ENCODE data around the gene ZBTB16. TPM values are rescaled to one million over a fixed set of nuclear protein-coding genes. Genes with fewer than 3 reads are reported as not detected.

ZBTB16 gene
- total and polyA plus RNA-seq, 2 of the 4 experiments (the other 2 are of a cell fraction): not detected

DNA sequence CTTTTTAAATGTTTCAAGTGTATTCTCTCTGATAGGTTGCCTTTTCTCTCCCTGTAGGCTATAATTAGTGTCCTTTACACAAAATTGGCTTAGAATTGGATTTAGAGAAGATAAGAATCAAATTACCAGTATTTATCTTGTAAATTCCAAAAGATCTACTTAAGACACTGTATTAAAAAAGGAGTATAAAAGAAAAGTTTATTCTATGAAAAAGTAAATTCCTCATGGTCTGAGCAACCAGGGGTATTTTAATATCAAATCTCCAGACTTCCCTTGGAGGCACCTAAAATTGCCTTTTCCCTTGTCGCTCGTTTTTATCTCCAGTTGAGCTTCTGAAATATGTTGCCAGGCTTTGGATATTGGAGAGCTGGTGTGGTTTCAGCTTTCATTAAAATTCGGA is 36.4 kb downstream of the ZBTB16 start:
- Histone ChIP-seq H4K5ac (ENCODE audit: low read depth, low read length) (no peak overlapping the region), H2BK20ac (ENCODE audit: low read depth, low read length) (no peak overlapping the region), H2AK5ac (ENCODE audit: low read depth, low read length) (no peak overlapping the region), H3K18ac (ENCODE audit: low read depth, low read length) (no peak overlapping the region), H3K4me2 (ENCODE audit: low read depth, low read length) (no peak overlapping the region), H3K27ac (ENCODE audit: insufficient read depth, low read length) (no peak overlapping the region), H2AFZ (replicated peaks; ENCODE audit: low read length, poor library complexity) (no peak overlapping the region), H2BK15ac (ENCODE audit: low read depth, low read length) (no peak overlapping the region), H2BK120ac (ENCODE audit: low read depth, low read length) (no peak overlapping the region), H3K4me1 (ENCODE audit: control insufficient read depth, insufficient read depth, low read length) (no peaks in the 10 kb centered on the region), H3K36me3 (ENCODE audit: control insufficient read depth, insufficient read depth, low read length) (no peaks in the 10 kb centered on the region), H3K56ac (ENCODE audit: extremely low read depth, insufficient read depth, low read length) (no peak overlapping the region), H3K79me1 (ENCODE audit: low read depth in 1 of 2, low read length in 2 of 2) (no peaks in the 10 kb centered on the region), H3K27me3 (ENCODE audit: control insufficient read depth, insufficient read depth, low read length) (peaks cover 6% of the 10 kb centered on the region; the same call in 1 of the 2 replicates), H2BK5ac (ENCODE audit: low read depth, low read length, poor library complexity, severe bottlenecking) (no peak overlapping the region), H2AK9ac (replicated peaks; ENCODE audit: low read depth, low read length, poor library complexity) (no peak overlapping the region), H3K9me1 (ENCODE audit: insufficient read depth, low read length) (no peaks in the 10 kb centered on the region), H3K4ac (ENCODE audit: low read depth, low read length) (no peak overlapping the region), H3K23ac (ENCODE audit: low read depth, low read length) (no peak overlapping the region), H3K9ac (ENCODE audit: low read depth, low read length) (no peak overlapping the region), H4K91ac (ENCODE audit: insufficient read depth, low read depth, low read length) (no peak overlapping the region), H4K20me1 (ENCODE audit: insufficient read depth, low read length) (no peaks in the 10 kb centered on the region), H3K4me3 (ENCODE audit: insufficient read depth, low read depth, low read length) (no peak overlapping the region), H3K9me3 (ENCODE audit: control insufficient read depth, insufficient read depth, low read length) (no peaks in the 10 kb centered on the region), H3K14ac (replicated peaks; ENCODE audit: low read depth, low read length) (no peak overlapping the region), H4K8ac (ENCODE audit: low read depth in 2 of 2, low read length in 2 of 2) (no peak overlapping the region)
- no CpG with 5 or more reads among the region's 3 CpGs for WGBS, 2 experiments (ENCODE audit: extremely low coverage in 2 of 2, insufficient read length in 1 of 2)
- DNase-seq: no peak
- in situ Hi-C loops (cut with MboI; ENCODE audit: low sequenced_read_pairs) (no loop called here), intact Hi-C loops (cut with micrococcal nuclease) (no loop called here), dilution Hi-C loops (cut with HindIII; ENCODE audit: low sequenced_read_pairs, unreplicated experiment) (no loop called here)
- no peak for ATAC-seq (ENCODE audit: low read depth)
- ChIA-PET CTCF (no interaction called here), POLR2A (ENCODE audit: unreplicated experiment) (no interaction called here)
- TF ChIP-seq CEBPB (IDR thresholded peaks at IDR 0.05; ENCODE audit: low read depth, low read length) (no peak), CTCF (conservative IDR thresholded peaks at IDR 0.05; ENCODE audit: low read depth, low read length) (no peak), FOS (IDR thresholded peaks at IDR 0.05; ENCODE audit: low read depth, low read length) (no peak), POLR2A (IDR thresholded peaks at IDR 0.05; ENCODE audit: low read depth, low read length) (no peak), MAZ (IDR thresholded peaks at IDR 0.05; ENCODE audit: borderline replicate concordance, low read depth, low read length) (no peak), SMC3 (IDR thresholded peaks at IDR 0.05; ENCODE audit: low read depth, low read length) (no peak), NFE2L2 (IDR thresholded peaks at IDR 0.05; ENCODE audit: low read depth, low read length) (no peak), MAFK (IDR thresholded peaks at IDR 0.05; ENCODE audit: low read depth, low read length) (no peak), USF2 (IDR thresholded peaks at IDR 0.05; ENCODE audit: low read depth, low read length) (no peak), CHD1 (IDR thresholded peaks at IDR 0.05; ENCODE audit: low read depth, low read length) (no peak), BHLHE40 (IDR thresholded peaks at IDR 0.05; ENCODE audit: low read depth, low read length) (no peak), MXI1 (IDR thresholded peaks at IDR 0.05; ENCODE audit: borderline replicate concordance, low read depth, low read length) (no peak)
- BruUV-seq (replicated peaks): no TSS peak

All from IMR-90 (cell line).